Heart left ventricle (tissue), 13 donors: Measurements from ENCODE around the gene AHCTF1.

Experiments used
- CTCF ChIP-seq, 12 donors: fragments of 200-600 bp; sonication (generic) in 4 of 12; IDR thresholded peaks; one replicate each; pipeline versions ENCODE4 v1.5.0 to v1.8.0; 2018 to 2022; ENCODE audit warnings: antibody characterized with exemption in 12 of 12, mild to moderate bottlenecking in 5 of 12
- POLR2A ChIP-seq, 2 donors: fragments of 450-650 bp; IDR thresholded peaks; one replicate each; pipeline ENCODE4 v1.6.1; 2017; ENCODE audit warnings: antibody characterized with exemption in 2 of 2, mild to moderate bottlenecking in 2 of 2, moderate library complexity in 2 of 2
- donor health status: ischemic (EF 13 %, LVEDD 7.1; RV severe dilation, severe dysfunction).
- donor health status: DM: no; HTN: yes; CAD: no.
- donor health status: DM: no; HTN: no; CAD: no.
- donor health status: ischemic (EF 25% LVEDD 6.9; RV normal size, moderate dysfunction).
- donor health status: ischemic (EF 25% LVEDD 5.7; RV mildly dilated, moderate dysfunction).
- donor health status: ischemic (EF 35%, LVEDD 5.7; RV mildly dilated, moderate dysfunction).
- donor health status: nonischemic (EF 11% LVEDD 7.7; RV severe dilation, severe dysfunction).
- donor health status: DM: yes; HTN: yes; CAD: no.
- donor health status: PGD.
- donor health status: ischemic (EF 29% LVEDD 5.4; RV normal size, mild dysfunction).
- donor health status: nonischemic (EF 23%, LVEDD 6.1; RV moderate dilation, normal function).

- TF ChIP-seq CTCF (IDR thresholded peaks at IDR 0.05) = no peak
- TF ChIP-seq POLR2A (IDR thresholded peaks at IDR 0.05) = no peak
Measured at GRCh38 chr1:246828818-246829217, 102.9 kb downstream of the AHCTF1 start.
